Spleen (tissue), 7 donors: ENCODE data around the gene ADARB1.

ENCODE experiments used
- CTCF ChIP-seq, 11 experiments: fragments of 200-600 bp in 7 of 11; fragments of 450-650 bp in 4 of 11; sonication (generic) in 4 of 11; IDR thresholded peaks in 8 of 11; conservative IDR thresholded peaks in 3 of 11; 1 replicate in 7 of 11; 2 replicates in 4 of 11; pipeline versions ENCODE4 v1.4.0 to v1.8.0; 2016 to 2021; ENCODE audit warnings: antibody characterized with exemption in 11 of 11, inconsistent platforms in 4 of 11, mild to moderate bottlenecking in 1 of 11
- POLR2AphosphoS5 ChIP-seq, 3 donors: sonication (generic); formaldehyde crosslinking; IDR thresholded peaks; one replicate each; pipeline ENCODE4 v1.5.1; 2017; ENCODE audit warnings: antibody characterized with exemption in 3 of 3
- donor health status: DM: no; HTN: no; CAD: no; lungs with moderate emphysema.
- donor health status: DM: no; HTN: no; CAD: no.
- donor health status: DM: no; HTN: no; CAD: no.

- TF ChIP-seq CTCF (IDR thresholded peaks at IDR 0.05 in 8 of 11, conservative IDR thresholded peaks at IDR 0.05 in 3 of 11): no peak
- TF ChIP-seq POLR2AphosphoS5 (IDR thresholded peaks at IDR 0.05): no peak
Observed at GRCh38 chr21:45256021-45256911, 181.9 kb downstream of the ADARB1 start.
